ENCODE results near the gene SLC37A4. TPM values are rescaled to one million over a fixed set of nuclear protein-coding genes. Genes with fewer than 3 reads are reported as not detected.
A peak's percentile ranks its signal among the peaks of the same experiment; 100 is the strongest.
"Not testable (repeated sequence)": the region's sequence is repeated elsewhere in the genome, so short reads cannot be mapped to it uniquely, and the experiment has no call there.

The SLC37A4 gene
- total RNA-seq, 1 experiment from 2014 or later: 6.0 TPM

GRCh38 chr11:118996926-118997626, 33.6 kb downstream of the SLC37A4 start:
- H3K9me3 ChIP-seq (replicated peaks): no peaks in the 10 kb centered on the region
- peak overlapping the region; percentile 66 for H3K4me3 ChIP-seq
- DNase-seq (ENCODE audit: low read depth in 1 of 2, low spot score in 2 of 2): no peak
- H3K36me3 ChIP-seq: peaks cover 22% of the 10 kb centered on the region
- peak overlapping the region; percentile 15; the same call in 1 of the 2 replicates for H3K27ac ChIP-seq
- no peaks in the 10 kb centered on the region for H3K27me3 ChIP-seq (replicated peaks)
- peaks cover 17% of the 10 kb centered on the region for H3K4me1 ChIP-seq (replicated peaks)

DNA sequence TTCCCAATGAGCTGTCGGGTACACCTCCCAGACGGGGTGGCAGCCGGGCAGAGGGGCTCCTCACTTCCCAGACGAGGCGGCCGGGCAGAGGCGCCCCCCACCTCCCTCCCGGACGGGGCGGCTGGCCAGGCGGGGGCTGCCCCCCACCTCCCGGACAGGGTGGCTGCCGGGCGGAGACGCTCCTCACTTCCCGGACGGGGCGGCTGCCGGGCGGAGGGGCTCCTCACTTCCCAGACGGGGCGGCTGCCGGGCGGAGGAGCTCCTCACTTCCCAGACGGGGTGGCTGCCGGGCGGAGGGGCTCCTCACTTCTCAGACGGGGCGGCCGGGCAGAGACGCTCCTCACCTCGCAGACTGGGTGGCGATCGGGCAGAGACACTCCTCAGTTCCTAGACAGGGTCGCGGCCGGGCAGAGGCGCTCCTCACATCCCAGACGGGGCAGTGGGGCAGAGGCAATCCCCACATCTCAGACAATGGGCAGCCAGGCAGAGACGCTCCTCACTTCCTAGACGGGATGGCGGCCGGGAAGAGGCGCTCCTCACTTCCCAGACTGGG, 39.1 kb downstream of the SLC37A4 start:
- not testable (repeated sequence) for DNase-seq (ENCODE audit: low read depth in 1 of 2, low spot score in 2 of 2); H3K27me3 ChIP-seq (replicated peaks)

GRCh38 chr11:118988280-118988679, 42.4 kb downstream of the SLC37A4 start:
- H3K36me3 ChIP-seq: no peaks in the 10 kb centered on the region
- no peak overlapping the region for H3K27ac ChIP-seq
- no peaks in the 10 kb centered on the region for H3K27me3 ChIP-seq (replicated peaks)
- H3K9me3 ChIP-seq (replicated peaks): no peaks in the 10 kb centered on the region
- peak in 1 of 2 experiments; percentile 9 for DNase-seq (ENCODE audit: low read depth in 1 of 2, low spot score in 2 of 2)
- H3K4me1 ChIP-seq (replicated peaks): no peaks in the 10 kb centered on the region
- H3K4me3 ChIP-seq: no peak overlapping the region

More for the DNA sequence above, 39.1 kb downstream of the SLC37A4 start:
- not testable (repeated sequence) for H3K9me3 ChIP-seq (replicated peaks); H3K4me3 ChIP-seq; H3K4me1 ChIP-seq (replicated peaks); H3K36me3 ChIP-seq; H3K27ac ChIP-seq

- no peaks in the 10 kb centered on the region for H3K36me3 ChIP-seq
- H3K4me1 ChIP-seq (replicated peaks): no peaks in the 10 kb centered on the region
- no peak for DNase-seq (ENCODE audit: low read depth in 1 of 2, low spot score in 2 of 2)
- H3K27me3 ChIP-seq (replicated peaks): no peaks in the 10 kb centered on the region
- no peaks in the 10 kb centered on the region for H3K9me3 ChIP-seq (replicated peaks)
- no peak overlapping the region for H3K4me3 ChIP-seq
- no peak overlapping the region for H3K27ac ChIP-seq
Observed at GRCh38 chr11:118984825-118985224, 45.9 kb downstream of the SLC37A4 start.

GRCh38 chr11:118984337-118984736, 46.3 kb downstream of the SLC37A4 start:
- not testable (repeated sequence) for H3K27ac ChIP-seq; H3K36me3 ChIP-seq; H3K4me1 ChIP-seq (replicated peaks); DNase-seq (ENCODE audit: low read depth in 1 of 2, low spot score in 2 of 2); H3K4me3 ChIP-seq; H3K27me3 ChIP-seq (replicated peaks); H3K9me3 ChIP-seq (replicated peaks)

DNA sequence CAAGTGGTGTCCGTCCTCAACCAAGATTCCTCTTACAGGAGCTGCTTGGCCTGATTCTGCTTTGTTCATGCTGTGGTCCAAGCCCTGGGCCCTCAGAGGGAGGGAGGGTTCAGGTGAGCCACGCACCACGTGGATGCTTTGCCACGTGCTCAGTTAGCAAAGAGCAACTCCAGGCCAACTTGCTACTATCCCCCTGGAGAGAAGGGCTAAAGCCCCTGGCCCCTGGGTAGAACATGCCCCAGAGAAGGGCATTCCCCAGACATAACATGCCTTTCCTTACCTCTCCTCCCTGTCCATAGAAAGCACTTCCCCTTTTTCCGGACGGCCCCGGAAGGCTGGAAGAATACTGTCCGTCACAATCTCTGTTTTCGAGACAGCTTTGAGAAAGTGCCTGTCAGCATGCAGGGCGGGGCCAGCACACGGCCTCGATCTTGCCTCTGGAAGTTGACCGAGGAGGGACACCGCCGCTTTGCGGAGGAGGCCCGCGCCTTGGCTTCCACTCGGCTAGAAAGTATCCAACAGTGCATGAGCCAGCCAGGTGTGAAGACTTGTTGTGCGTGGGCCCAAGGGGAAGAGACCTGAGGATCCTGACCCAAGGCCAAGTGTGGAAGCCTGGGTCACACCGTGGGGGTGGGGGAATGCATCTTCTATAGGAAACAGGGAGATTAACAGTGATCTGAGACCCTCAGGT, 50.3 kb downstream of the SLC37A4 start:
- Histone ChIP-seq H3K27ac (no peak overlapping the region), H3K9me3 (replicated peaks) (no peaks in the 10 kb centered on the region), H3K27me3 (replicated peaks) (no peaks in the 10 kb centered on the region), H3K4me1 (replicated peaks) (no peaks in the 10 kb centered on the region), H3K36me3 (no peaks in the 10 kb centered on the region), H3K4me3 (no peak overlapping the region)
- DNase-seq (ENCODE audit: low read depth in 1 of 2, low spot score in 2 of 2): no peak

- H3K4me3 ChIP-seq: no peak overlapping the region
- DNase-seq (ENCODE audit: low read depth in 1 of 2, low spot score in 2 of 2): no peak
- no peaks in the 10 kb centered on the region for H3K4me1 ChIP-seq (replicated peaks)
- H3K27me3 ChIP-seq (replicated peaks): no peaks in the 10 kb centered on the region
- H3K36me3 ChIP-seq: no peaks in the 10 kb centered on the region
- H3K9me3 ChIP-seq (replicated peaks): no peaks in the 10 kb centered on the region
- no peak overlapping the region for H3K27ac ChIP-seq
Observed at GRCh38 chr11:118979434-118979833, 51.2 kb downstream of the SLC37A4 start.

DNA sequence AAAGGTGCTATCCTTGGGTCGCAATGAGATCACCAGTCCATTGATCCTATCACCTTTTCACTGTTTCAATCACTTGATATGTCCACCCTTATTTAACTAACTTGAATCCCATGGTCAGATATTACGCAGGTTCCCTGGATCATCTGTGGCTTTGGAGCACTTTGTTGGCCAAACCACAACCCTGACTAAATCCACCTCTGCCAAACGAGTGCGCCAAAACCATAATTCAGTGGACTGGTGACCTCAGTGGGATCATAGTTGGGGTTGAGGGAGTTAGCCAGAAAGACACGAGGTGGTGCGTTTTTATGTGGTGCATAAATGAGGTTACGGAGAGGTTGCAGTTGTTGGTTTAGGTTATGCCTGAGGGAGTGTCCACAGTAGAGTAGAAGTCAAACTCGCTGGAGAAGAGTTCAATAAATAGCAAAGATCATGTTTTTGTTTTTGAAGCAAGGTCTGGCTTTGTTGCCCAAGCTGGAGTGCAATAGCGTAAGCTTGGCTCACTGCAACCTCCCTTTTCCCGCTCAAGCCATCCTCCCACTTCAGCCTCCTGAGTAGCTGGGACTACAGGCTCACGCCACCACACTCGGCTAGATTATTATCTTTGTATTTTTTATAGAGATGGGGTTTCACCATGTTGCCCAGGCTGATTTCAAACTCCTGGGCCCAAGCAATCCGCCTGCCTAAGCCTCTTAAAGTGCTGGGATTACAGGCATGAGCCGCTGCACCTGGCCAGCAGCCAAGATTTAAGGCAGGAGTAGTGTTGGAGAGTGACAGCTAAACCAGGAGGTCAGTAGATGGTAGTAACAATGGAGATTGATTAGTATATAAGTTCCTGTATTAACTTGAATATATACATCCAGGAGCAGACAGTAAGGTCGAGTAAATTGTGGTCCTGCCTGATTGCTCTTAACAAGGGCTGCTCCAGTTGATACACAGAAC, 54.6 kb downstream of the SLC37A4 start:
- no peak overlapping the region for H3K27ac ChIP-seq
- no peaks in the 10 kb centered on the region for H3K36me3 ChIP-seq
- no peak overlapping the region for H3K4me3 ChIP-seq
- no peaks in the 10 kb centered on the region for H3K4me1 ChIP-seq (replicated peaks)
- DNase-seq (ENCODE audit: low read depth in 1 of 2, low spot score in 2 of 2): no peak
- no peaks in the 10 kb centered on the region for H3K27me3 ChIP-seq (replicated peaks)
- H3K9me3 ChIP-seq (replicated peaks): no peaks in the 10 kb centered on the region

Other genes with a start within 250 kb of the SLC37A4 start
- gene DDX6, start 239.7 kb downstream of the SLC37A4 start, total RNA-seq (2014; rRNA removed; shearing (Covaris generic)): 22.6 and 41.0 TPM in 2 replicates
- not detected in 2 replicates for gene CXCR5, start 147.0 kb downstream of the SLC37A4 start, total RNA-seq (2014; rRNA removed; shearing (Covaris generic))
- gene BCL9L, start 105.0 kb downstream of the SLC37A4 start, total RNA-seq (2014; rRNA removed; shearing (Covaris generic)): 4.0 and 6.8 TPM in 2 replicates
- not detected in 2 replicates for gene UPK2, start 74.6 kb downstream of the SLC37A4 start, total RNA-seq (2014; rRNA removed; shearing (Covaris generic))
- gene FOXR1, start 59.1 kb downstream of the SLC37A4 start, total RNA-seq (2014; rRNA removed; shearing (Covaris generic)): not detected in 2 replicates
- gene CENATAC, start 32.7 kb downstream of the SLC37A4 start, total RNA-seq (2014; rRNA removed; shearing (Covaris generic)): 13.5 and 17.0 TPM in 2 replicates
- gene RPS25, start 12.5 kb downstream of the SLC37A4 start, total RNA-seq (2014; rRNA removed; shearing (Covaris generic)): 718 and 750 TPM in 2 replicates
- gene TRAPPC4, start 12.1 kb downstream of the SLC37A4 start, total RNA-seq (2014; rRNA removed; shearing (Covaris generic)): 44.6 and 75.6 TPM in 2 replicates
- gene HYOU1, start 26.3 kb upstream of the SLC37A4 start, total RNA-seq (2014; rRNA removed; shearing (Covaris generic)): 124 and 128 TPM in 2 replicates
- gene VPS11, start 36.9 kb upstream of the SLC37A4 start, total RNA-seq (2014; rRNA removed; shearing (Covaris generic)): 5.6 and 11.2 TPM in 2 replicates
- 2.1 and 6.4 TPM in 2 replicates for gene HMBS, start 54.0 kb upstream of the SLC37A4 start, total RNA-seq (2014; rRNA removed; shearing (Covaris generic))
- gene DPAGT1, start 71.0 kb upstream of the SLC37A4 start, total RNA-seq (2014; rRNA removed; shearing (Covaris generic)): 9.7 and 17.0 TPM in 2 replicates
- 5.1 and 5.4 TPM in 2 replicates for gene C2CD2L, start 76.5 kb upstream of the SLC37A4 start, total RNA-seq (2014; rRNA removed; shearing (Covaris generic))
- gene HINFP, start 90.7 kb upstream of the SLC37A4 start, total RNA-seq (2014; rRNA removed; shearing (Covaris generic)): 3.1 and 6.7 TPM in 2 replicates
- 0.05 TPM in 1 of 2 replicates, not detected in the other for gene ABCG4, start 118.2 kb upstream of the SLC37A4 start, total RNA-seq (2014; rRNA removed; shearing (Covaris generic))
- 3.1 and 5.5 TPM in 2 replicates for gene NLRX1, start 137.8 kb upstream of the SLC37A4 start, total RNA-seq (2014; rRNA removed; shearing (Covaris generic))
- not detected in 2 replicates for gene NHERF4, start 154.6 kb upstream of the SLC37A4 start, total RNA-seq (2014; rRNA removed; shearing (Covaris generic))
- 5.0 and 9.1 TPM in 2 replicates for gene CBL, start 175.5 kb upstream of the SLC37A4 start, total RNA-seq (2014; rRNA removed; shearing (Covaris generic))